Brain pericyte (primary cell): Measurements from ENCODE around the gene NHS.

ENCODE experiments used
- DNase-seq: peaks from one replicate; pipeline ENCODE4 v3.0.0-alpha.2; 2012; ENCODE audit warnings: low read depth, low spot score

Gene NHS

GRCh38 chrX:17588303-17588702, 213.3 kb downstream of the NHS start:
- DNase-seq: no peak

DNA sequence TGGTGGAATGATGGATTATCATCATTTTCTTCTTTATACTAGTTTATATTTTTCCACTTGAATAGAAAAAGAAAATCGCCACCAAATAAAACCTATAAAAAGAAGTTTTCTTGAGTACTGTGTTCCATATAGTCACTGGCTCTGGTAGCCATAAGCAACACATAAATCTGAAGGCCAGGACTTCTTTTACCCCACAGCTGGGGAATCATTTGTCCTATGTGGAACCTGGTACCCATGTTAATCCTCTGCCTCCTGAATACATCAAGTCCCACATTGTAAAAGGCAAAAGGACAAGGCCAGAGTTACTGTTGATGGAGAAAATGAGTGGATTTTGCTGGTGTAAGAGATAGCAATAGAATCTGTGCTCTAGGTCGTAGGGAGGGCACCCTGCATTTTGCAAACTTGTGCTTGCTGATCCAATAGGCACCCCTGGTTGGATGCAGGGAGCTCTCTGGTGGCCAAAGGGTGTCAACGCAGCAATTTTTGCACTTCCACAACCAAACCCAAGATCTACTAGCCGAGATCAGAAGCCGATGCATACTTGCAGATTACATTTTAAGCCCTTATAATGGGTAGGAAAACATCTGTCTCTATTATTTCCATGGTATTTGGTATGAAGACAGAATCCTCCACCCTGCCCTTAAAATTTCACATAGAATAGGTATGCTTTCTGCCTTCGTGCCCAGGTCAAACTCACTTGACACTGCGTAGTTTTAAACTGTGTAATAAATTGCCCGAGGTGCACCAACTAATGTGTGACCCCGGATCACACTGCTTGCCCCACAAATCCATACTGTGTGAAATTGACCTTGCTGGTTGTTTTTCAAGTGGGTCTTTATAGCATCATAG, 216.1 kb downstream of the NHS start:
- peak; percentile 39 for DNase-seq

- DNase-seq: no peak
These were observed 216.7 kb downstream of the NHS start for GRCh38 chrX:17591741-17592110.

DNA sequence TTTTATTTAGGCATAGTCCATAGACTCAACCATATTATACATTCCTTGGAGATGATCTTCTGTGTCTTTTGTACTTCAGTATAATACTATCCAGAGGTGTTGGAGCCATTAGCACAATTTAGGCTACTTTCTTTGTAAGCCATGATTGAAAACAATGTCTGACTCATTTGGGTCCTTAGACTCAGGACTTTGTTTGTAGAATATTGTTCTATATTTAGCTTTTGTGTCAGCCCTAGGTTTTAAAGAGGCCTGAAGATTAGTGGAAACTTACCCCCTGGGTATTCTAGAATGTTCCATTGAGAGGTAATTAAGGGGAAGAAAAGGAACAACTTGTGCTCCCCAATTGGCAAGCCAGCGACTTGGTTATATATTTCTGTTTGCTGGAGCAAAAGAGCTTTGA, 217.1 kb downstream of the NHS start:
- no peak for DNase-seq

DNA sequence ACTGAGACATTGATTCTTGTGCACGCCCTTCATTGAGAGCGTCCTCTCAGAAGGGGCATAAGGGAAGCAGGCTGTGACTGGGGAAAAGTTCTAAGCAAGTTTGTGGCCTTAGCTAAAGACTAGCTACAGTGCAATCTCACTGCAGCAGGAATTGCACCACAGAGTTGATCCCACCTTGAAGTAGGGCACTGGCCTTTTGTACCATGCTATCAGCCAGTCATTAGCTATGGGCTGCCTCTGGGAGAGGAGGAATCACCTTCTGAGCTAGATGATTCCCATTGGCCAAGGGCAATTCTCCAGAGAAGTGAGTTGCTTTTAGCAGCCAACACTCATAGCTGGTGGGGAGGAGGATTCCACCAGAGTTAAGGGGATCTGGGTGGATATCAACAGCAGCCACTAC, 219.7 kb downstream of the NHS start:
- DNase-seq: no peak

DNA sequence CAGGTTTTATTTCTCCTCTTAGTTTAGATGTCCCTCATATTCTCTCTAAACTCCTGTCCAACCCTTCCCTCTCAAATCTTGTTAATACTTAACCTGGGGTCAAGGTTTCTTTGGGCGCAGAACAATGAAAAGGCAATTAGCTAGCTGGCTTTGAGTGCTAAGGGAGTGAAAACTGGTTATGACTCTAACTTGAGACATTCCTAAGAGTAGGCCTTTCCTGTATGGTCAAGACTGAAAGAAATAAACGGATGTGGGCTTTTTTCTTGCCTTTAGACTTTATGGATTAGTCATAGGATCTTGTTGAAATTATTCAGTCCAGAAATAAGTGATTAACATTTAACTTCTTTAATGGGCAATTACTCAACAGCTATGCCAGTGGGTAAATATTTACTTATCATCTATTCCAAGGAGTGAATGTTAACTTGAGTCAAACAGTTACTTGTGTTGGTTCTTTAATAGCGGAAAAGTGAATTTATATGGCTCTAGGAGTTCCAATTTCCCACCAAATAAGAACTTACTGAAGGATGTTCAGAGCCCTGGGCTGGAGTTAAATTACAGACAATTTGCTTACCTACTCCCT, 220.5 kb downstream of the NHS start:
- DNase-seq: no peak

- no peak for DNase-seq
These were observed 221.1 kb downstream of the NHS start for GRCh38 chrX:17596061-17596460.

DNA sequence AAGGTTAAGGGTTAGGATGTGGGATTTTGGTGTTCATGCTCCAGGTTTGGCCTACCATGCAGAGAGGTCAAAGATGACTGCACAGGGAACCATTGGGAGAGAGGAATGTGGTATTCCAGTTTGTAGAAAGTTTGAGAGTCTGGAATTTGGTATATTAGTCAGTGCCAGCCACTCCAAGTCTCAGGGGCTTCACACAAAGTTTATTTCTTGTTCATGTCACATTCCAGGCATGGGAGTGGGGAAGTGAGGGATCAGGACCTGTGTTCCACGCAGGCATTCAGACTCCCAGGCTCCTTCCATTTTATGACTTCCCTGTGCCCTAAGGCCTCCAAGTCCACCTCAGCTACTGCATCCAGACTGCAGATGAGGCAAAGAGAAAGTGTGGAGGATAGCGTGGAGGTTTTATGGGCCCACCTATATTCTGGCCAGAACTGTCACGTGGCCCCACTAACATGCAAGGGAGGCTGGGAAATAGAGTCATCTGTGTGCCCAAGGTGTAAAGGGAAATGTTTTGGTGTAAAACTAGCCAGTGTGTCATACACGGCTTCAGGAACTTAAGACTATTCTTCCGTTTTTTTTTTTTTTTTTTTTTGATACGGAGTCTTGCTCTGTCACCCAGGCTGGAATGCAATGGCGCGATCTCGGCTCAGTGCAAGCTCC, 221.7 kb downstream of the NHS start:
- no peak for DNase-seq

- no peak for DNase-seq
These were observed 222.3 kb downstream of the NHS start for GRCh38 chrX:17597327-17597726.

- DNase-seq: peak; percentile 17
These were observed 222.9 kb downstream of the NHS start for GRCh38 chrX:17597836-17598439.

- DNase-seq: no peak
These were observed 226.6 kb downstream of the NHS start for GRCh38 chrX:17601441-17602200.

DNA sequence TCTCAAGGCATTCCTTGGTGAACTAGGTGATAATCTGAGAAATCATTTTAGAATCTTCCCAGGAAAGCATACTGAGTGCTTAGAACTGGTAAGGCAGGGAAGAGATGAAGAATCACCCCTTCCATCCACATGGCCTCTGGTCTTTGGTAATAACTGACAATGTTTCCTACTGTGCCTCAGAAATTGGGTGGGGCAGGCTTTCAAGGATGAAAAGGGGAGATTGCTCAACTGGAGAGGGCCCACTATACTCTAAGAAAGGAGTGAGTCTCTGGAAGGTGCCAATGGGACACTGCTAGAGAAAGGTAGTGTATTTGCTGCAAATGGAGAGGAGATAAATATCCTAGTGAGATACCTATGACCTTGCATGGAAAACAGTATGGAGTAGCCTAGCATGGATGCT, 227.2 kb downstream of the NHS start:
- DNase-seq: no peak

- no peak for DNase-seq
These were observed 228.2 kb downstream of the NHS start for GRCh38 chrX:17603196-17603595.

DNA sequence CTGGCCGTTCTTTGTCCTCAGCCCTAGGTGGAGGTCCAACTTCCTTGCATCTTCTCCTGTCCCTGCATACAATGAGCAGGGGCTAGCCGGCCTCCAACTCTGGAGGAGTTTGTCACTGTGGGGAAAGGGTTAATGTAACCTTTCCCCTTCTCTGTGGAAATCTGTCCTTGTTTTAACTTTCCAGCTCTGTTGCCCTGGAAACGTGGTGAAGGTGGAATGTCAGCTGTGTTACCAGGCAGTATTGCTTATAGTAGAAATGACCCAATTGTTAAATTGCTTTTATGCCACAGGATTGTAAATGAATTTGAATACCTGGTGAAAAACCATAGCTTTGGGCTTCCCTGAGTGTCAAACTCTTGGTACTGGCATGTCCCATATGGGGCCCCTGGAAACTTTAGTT, 230.7 kb downstream of the NHS start:
- DNase-seq: no peak

- no peak for DNase-seq
These were observed 231.2 kb downstream of the NHS start for GRCh38 chrX:17606231-17606630.

DNA sequence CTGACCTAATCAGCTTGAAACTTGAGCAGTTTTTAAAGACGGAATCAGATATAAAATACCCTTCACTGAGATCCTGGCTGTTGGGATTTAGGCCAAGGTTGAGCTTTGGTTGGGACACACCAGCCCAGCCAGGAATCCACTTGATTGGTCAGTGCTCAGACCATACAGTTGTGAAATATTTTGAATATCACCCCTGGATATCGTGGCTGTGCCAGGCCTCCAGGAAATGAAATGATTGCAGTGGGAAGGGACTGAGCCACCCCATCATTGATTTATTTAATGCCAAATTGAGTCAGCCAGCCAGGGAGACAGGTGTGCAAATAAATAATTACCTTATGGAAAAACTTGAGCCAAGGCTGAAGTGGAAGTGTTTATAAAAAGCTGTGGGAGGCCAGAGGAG, 233.9 kb downstream of the NHS start:
- no peak for DNase-seq

DNA sequence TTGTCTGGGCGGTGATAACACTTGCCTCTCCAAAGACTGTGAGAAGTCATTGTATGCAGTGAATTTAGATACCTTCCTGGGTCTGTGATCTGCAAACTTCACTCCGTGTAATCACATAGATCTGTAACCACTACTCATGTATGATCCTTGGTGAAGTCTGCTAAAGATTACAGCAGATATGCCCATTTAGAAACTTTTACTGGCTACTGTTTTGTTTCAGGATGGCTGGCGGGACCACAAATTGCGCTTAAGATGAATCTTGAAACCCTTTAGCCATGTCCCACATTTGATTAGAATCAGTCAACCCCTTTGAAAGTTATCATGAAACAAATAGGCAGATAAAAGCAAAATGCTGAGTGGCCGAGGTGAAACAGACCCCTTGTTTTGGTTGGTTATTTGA, 235.8 kb downstream of the NHS start:
- no peak for DNase-seq

DNA sequence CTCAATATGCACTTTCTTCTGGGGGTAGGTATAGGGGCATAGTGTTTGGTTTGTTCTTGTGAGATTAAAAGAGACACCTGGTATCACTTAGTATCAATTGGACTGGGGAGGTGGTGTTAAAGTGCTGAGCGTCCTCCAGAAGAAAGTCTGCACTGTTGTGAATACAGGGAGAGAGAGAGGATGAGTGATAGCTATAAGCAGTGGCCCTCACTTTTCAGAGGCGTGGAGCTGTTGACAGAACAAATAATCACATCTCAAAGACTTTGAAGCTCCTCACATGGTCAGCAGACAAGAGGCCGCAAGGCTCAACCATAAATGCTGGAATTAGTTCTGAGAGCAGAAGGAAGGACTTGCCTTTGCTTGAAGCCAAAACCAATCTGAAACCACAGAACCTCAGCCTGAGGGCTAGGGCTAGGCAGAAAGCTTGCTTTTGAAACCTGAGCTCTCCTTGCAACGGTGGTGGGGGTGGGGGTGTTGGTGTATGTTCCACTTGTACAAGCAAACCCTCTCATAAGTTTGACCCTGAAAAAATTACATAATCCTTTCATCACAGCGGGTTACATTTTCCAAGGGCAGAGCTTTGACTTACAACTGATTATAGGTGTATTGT, 239.1 kb downstream of the NHS start:
- peak; percentile 36 for DNase-seq

DNA sequence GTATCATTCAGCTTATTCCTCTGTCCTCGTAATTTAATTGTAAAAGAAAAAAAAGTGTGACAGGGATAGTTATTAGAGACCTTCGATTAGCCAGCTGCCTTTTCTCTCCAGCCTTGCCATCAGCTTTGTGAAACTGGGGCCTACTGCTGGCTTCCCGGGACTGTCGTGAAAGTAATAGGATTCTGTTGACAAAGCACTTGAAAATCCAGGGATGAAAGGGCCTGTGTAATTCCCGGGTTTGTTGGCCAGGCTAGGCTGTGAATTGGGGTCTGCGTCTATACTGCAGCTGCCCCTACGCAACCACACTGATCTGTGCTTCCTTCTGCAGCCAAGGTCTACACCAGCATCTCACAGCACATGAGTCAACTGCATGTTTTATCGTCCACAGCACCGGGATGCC, 241.9 kb downstream of the NHS start:
- no peak for DNase-seq

DNA sequence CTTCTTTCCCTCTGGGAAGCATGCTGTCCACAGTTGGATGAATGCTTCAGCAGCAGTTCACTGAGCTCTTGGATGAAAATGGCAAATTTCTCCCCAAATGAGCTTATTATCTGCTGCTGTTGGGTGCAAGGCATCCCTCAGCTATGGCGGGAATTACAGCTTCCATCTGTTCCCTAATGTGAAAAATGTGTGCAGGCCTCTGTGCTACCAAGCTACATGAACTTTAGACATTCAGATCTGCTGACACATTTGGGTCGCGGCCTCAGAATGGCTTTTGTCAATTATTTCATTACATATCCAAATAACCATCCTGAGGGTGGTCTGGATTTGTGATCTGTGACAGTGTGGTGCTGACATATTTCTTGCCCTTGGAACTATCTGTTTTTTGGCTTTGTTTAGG, 242.8 kb downstream of the NHS start:
- DNase-seq: no peak

DNA sequence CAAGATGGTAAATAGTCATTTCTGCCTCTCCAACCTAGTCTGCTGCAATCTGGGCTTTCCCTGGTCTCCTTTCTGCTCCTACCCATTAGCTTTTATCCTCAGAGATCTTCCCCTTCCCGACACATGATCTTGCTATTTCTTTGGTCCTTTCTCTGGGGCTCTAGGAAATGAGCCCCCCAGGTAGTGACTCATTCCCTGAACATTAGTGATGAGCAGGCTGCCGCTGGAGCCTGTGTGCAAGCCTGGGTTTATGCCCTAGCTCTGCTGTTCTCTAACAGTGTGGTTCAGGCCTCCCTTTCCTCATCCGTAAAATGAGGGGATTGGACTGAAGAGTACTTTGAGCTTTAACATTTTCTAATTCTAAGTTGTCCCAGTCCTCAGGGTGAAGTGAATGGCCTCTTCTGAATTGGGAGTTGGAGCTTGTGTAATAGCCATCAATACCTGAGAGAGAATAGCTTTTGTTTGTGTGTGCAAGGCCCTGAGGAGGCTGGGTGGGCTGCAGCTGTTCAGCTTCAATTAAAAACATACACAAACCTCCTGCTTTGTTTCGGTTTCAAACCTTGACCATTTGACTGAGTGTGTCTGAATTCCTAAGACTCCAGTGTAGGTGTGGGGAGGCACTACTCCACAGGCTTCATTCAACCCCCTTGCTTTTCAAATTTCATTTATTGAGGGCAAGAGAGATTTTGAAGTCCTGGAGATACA, 246.7 kb downstream of the NHS start:
- no peak for DNase-seq
